ENCODE measurements around the gene PUS1.

PUS1 gene

GRCh38 chr12:131903270-131904255, 25.5 kb upstream of the PUS1 start:
- no peak for DNase-seq

DNA sequence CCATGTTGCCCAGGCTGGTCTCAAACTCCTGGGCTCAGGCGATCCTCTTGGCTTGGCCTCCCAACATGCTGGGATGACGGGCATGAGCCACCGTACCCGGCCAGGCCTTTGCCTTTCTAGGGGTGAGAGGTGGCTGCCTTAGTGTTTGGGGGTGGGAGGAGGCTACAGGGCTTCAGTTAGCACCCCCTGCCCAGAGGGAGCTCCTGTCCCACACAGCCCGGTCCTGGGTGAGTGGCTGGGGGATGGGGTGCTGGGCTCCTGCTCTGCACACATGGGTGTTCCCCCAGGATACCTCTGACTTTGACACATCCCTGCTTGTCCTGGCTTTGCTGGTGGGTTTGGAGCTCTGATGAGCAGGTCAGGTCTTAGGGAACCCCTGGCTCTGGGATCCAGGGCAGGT, 24.7 kb upstream of the PUS1 start:
- no peak for DNase-seq

GRCh38 chr12:131905081-131905629, 23.9 kb upstream of the PUS1 start:
- no peak for DNase-seq

DNA sequence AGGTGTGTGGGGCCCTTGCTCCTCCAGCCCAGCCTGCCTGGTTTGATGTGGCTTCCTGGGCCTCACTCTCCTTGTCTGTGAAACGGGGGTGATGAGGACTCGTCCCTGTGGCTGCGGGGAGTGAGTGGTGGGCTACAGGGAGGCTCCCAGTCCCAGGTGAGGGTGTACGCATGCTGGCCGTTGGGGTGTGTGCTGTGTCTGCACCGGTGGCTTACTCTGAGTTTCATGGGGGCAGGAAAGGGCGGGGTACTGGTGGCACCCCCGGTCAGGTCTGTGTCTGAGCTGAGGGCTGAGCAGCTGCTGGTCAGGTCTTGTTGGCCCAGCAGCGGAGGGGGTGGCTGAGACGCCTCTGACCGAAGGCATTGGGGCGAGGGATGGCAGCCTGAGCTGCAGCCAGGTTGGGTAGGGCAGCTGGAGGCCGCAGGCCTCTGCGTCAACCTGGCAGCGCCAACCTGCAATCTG, 23.4 kb upstream of the PUS1 start:
- DNase-seq: no peak

DNA sequence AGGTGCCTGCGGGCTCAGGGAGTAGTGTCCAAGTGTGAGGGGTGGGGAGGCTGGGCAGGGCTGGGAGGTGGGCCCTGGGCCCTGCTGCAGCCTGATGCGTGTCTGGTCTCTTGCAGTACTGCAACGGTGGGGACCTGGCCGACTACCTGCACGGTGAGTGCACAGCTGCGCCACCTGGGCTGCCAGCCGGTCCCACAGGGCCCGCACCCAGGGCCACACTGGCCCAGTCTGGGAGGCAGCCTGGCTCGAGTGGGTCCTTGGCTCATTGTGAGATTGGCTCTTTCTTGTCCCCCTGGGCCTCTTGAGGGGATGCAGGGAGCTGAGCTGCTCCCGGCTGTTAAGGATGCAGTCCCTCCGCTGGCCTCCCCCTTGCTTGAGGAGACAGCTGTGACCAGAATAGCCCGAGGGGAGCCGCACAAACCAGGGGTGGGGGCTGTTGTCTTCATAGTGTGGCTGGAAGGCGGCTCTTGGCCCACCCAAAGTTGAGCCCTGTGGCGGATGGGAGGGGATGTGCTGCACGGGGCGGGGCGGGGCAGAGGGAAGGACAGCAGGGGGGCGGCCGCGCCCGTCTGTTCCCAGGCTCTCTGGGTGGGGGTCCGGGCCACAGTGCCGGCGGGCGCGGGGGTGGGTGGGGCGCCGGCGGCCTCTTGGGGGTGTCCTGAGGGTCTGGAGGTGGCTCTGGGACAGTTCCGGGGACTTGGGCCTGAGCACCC, 21.5 kb upstream of the PUS1 start:
- DNase-seq: no peak

DNA sequence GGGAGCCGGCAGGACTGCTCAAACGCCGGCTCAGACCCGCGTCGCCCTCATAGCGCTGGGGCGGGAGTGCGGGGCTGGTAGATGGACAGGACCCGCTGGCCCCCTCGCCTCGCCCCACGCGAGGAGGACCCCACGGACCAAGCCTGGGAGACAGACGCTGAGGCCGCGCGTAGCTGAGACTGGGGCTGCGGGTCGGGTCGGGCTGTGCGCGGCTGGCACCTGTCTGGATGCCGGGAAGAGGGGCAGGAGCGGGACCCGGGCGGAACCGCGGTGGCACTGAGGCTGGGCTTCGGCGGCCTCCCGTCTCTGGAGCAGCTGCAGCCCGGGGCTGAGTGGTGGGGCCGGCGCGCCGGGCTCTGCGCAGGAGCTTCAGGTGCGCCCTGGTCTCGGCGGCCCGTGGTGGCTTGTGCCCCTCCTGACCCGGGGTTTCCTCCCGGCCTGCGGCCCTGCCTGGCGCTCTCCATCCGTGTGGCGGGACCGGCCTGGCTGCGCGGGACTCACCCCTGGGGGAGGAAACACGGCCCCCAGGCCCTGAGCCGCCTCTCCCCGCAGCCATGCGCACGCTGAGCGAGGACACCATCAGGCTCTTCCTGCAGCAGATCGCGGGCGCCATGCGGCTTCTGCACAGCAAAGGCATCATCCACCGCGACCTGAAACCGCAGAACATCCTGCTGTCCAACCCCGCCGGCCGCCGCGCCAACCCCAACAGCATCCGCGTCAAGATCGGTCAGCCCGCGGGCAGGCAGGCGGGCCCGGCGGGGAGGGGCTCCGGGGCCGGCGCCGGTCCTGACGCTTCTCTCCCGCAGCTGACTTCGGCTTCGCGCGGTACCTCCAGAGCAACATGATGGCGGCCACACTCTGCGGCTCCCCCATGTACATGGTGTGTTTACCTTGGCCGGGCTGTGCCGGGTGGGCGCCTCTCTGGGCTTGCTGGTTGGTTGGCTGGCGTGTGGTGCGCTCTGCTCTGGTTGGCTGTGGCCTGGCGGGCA, 20.7 kb upstream of the PUS1 start:
- DNase-seq: no peak

DNA sequence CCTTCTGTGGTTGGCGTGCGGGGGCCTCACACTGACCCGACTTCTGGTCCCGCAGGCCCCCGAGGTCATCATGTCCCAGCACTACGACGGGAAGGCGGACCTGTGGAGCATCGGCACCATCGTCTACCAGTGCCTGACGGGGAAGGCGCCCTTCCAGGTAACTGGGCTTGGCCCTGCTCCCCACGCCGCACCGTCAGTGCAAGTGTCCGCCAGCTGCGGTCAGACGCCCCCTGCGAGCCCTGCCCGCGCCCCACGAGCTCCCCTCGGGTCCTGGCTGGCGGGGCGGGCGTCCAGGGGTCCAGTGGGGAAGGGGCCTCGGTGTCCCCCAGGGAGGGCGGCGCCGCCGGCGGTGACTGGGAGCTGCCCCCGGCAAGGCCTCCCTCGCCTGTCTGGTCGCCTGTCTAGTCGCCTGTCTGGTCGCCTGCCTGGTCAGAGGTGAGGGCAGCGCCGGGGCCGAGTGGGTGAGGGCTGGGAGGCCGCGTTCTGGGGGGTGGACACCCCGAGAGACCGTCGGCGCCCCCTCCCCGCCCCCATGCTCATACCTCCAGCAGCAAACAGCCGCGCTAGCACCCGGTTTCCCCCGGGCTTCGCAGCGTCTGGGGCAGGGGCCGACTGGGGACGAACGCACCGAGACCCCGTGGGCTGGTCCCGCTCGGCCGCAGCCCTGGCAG, 19.9 kb upstream of the PUS1 start:
- DNase-seq: no peak

GRCh38 chr12:131909752-131910219, 19.3 kb upstream of the PUS1 start:
- no peak for DNase-seq

DNA sequence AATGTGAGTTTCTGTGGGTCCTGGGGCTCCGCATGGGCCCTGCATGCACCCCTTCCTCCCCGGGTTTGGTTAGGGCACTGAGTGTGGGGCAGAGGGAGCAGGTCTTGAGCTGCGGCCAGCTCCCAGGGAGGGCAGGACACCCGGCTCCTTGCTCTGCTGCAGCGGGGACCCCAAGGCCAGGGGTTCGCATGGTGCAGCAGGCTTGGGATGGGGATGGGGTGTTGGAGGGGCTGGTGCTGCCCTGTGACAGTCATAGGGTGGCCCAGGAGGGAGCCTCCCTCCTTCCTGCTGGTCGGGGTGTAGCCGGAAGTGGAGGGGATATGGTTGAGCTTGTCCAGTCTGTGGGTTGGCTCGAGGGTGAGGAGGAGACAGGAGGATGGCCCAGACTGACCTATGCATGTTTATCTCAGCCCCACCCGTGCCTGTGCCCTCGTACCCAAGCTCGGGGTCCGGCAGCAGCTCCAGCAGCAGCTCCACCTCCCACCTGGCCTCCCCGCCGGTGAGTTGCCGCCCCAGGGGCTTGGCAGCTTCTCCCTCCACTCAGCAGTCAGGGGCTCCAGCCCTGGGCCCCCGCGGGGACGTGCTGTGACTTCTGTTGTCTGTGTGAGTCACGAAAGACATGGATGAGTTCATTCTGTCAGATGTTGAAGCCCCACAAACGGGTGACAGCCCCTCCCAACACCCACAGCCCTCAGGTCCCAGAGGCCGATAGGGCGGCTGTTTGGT, 18.6 kb upstream of the PUS1 start:
- DNase-seq: no peak

DNA sequence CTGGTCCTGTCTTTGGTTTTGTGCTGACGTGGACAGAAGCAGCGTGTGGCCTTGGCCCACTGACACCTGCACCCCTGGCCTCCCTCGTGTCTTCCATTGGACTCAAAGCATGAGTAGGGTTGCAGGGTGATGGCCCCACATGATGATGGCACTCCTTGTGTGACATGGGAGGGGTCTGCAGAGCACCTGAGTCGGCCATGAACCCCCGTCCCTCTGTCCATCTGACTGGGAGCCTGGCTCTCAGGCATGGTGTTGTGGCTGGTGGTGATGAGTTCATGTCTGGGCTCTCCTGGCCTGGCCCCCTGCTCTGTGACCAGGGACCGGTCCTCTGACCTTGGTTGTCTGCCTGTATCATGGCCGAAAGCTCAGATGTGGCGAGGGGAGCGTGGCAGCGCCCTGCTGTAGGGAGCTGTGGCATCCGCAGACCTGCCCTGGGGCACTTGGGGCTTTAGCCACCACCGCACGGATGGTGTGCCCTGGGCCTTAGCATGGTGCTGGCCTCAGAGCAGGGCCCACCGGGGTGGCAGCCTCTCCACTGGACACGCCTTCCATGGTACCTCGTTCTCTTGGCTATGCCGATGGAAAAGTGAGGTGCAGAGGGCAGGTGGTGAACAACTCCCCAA, 17.9 kb upstream of the PUS1 start:
- no peak for DNase-seq

DNA sequence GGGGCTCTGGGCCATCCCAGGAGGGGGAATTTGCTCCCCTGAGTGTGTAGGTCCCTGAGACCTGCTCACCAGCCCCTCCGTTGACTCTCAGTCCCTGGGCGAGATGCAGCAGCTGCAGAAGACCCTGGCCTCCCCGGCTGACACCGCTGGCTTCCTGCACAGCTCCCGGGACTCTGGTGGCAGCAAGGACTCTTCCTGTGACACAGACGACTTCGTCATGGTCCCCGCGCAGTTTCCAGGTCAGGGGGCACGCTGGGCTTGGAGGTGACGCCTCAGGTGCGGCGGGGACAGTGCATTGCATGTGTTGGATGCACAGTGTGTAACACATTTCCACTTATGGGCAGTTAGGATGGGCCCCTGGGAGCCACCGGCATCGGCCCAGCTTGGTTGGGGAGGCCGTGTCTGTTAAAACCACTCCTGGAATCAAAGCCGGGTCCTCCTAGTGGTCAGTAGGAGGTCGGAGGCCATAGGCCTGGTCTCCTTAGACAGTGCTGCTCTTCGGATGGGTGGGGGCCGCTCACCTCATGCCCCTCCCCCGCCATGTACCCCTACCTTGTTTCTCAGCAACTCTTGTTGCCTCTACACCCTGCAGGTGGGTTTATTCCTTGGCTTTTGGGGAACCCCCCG, 17.1 kb upstream of the PUS1 start:
- DNase-seq: no peak

GRCh38 chr12:131912518-131913274, 16.4 kb upstream of the PUS1 start:
- no peak for DNase-seq

- DNase-seq: no peak
Observed at GRCh38 chr12:131913666-131914065, 15.4 kb upstream of the PUS1 start.

DNA sequence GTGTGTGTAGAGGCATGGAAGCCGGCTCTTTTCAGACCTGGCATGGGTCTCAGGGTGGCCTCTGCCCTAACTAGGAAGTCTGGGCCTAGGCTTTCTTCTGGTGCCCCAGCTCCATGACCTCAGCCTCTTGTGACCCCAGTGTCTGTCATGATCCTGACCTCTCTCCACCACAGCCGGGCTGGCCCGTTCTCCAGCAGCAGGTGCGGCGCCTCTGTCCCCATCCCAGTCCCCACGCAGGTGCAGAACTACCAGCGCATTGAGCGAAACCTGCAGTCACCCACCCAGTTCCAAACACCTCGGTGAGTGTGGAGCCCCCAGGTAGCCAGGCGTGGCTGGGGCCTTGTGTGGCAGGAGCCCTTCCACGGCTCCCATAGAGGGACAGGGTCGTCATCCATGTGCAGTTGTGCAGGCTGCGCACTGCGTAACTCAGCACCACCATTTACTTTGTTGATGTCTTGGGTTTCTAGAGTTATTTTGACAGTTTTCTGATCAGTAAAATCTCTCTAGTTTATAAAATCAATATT, 14.8 kb upstream of the PUS1 start:
- DNase-seq: no peak

- DNase-seq: no peak
Observed at GRCh38 chr12:131915000-131915689, 13.9 kb upstream of the PUS1 start.

DNA sequence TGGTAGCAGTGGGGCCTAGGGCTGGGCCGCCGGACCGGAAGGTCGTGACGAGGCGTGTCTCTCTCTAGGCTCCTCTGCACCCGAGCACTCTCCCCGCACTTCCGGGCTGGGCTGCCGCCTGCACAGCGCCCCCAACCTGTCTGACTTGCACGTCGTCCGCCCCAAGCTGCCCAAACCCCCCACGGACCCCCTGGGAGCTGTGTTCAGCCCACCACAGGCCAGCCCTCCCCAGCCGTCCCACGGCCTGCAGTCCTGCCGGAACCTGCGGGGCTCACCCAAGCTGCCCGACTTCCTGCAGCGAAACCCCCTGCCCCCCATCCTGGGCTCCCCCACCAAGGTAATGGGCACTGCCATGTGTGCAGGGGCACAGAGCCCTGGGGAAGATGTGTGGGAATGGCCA, 13.3 kb upstream of the PUS1 start:
- DNase-seq: no peak

- DNase-seq: no peak
Observed at GRCh38 chr12:131916306-131917138, 12.6 kb upstream of the PUS1 start.

Measured in stimulated activated CD4-positive, alpha-beta T cell treated with anti-CD3 and anti-CD28 coated beads, Interleukin-1b, Interleukin-23, amount 100 ng/mL, for 48 hours (primary cell).